GM23338 (cell line): ENCODE results near the gene SORD.
"Not testable (repeated sequence)": the region's sequence is repeated elsewhere in the genome, so short reads cannot be mapped to it uniquely, and the experiment has no call there.

Experiments used
- CTCF ChIP-seq, 2 experiments: fragments of 200-600 bp in 1 of 2; sonication (generic) in 1 of 2; conservative IDR thresholded peaks; 2 replicates each; pipeline versions ENCODE4 v1.5.1 to v1.6.1; 2016 to 2017; ENCODE audit warnings: antibody characterized with exemption in 2 of 2, low read depth in 2 of 2, mild to moderate bottlenecking in 2 of 2, moderate library complexity in 1 of 2
- EZH2 ChIP-seq: fragments of 200-600 bp; sonication (generic); IDR thresholded peaks from one replicate; pipeline ENCODE4 v1.8.0; 2017; ENCODE audit warnings: antibody characterized with exemption, mild to moderate bottlenecking, low read depth; ENCODE audit not compliant: unreplicated experiment
- EZH2phosphoT487 ChIP-seq: fragments of 200-600 bp; sonication (generic); IDR thresholded peaks from one replicate; pipeline ENCODE4 v1.8.1; 2018; ENCODE audit warnings: antibody characterized with exemption; ENCODE audit not compliant: unreplicated experiment
- JUNB ChIP-seq: IDR thresholded peaks from one replicate; pipeline ENCODE4 v1.6.1; 2016; ENCODE audit warnings: antibody characterized with exemption; ENCODE audit not compliant: unreplicated experiment
- NANOG ChIP-seq: IDR thresholded peaks from 2 replicates; pipeline ENCODE4 v1.6.1; 2016; ENCODE audit warnings: antibody characterized with exemption, borderline replicate concordance
- POLR2AphosphoS5 ChIP-seq: IDR thresholded peaks from 2 replicates; pipeline ENCODE4 v1.6.1; 2016; ENCODE audit warnings: antibody characterized with exemption, low read depth
- REST ChIP-seq: IDR thresholded peaks from one replicate; pipeline ENCODE4 v1.6.1; 2018; ENCODE audit warnings: antibody characterized with exemption; ENCODE audit not compliant: unreplicated experiment
- STAT1 ChIP-seq: IDR thresholded peaks from one replicate; pipeline ENCODE4 v1.6.1; 2016; ENCODE audit warnings: antibody characterized with exemption; ENCODE audit not compliant: unreplicated experiment
- ZNF114 ChIP-seq: fragments of 250-450 bp; sonication (Bioruptor Pico); IDR thresholded peaks from 2 replicates; pipeline ENCODE4 v1.5.0; 2020; ENCODE audit warnings: mild to moderate bottlenecking, moderate library complexity
- ZNF331 ChIP-seq: fragments of 250-450 bp; sonication (Bioruptor Pico); IDR thresholded peaks from 2 replicates; pipeline ENCODE4 v1.5.0; 2020; ENCODE audit warnings: low read depth, mild to moderate bottlenecking, moderate library complexity

- not testable (repeated sequence) for TF ChIP-seq CTCF (conservative IDR thresholded peaks at IDR 0.05; ENCODE audit: low read depth in 2 of 2); EZH2; STAT1; REST; POLR2AphosphoS5; EZH2phosphoT487; ZNF114; NANOG; ZNF331 (CRISPR knock-in tag); JUNB
Observed at GRCh38 chr15:45069942-45070360, 47.0 kb downstream of the SORD start.
